Measurements from ENCODE around the gene RXRA. TPM values are rescaled to one million over a fixed set of nuclear protein-coding genes. Genes with fewer than 3 reads are reported as not detected.
"Not testable (repeated sequence)": the region's sequence is repeated elsewhere in the genome, so short reads cannot be mapped to it uniquely, and the experiment has no call there.

Gene RXRA
- total RNA-seq, 4 donors from 2014 or later: 53.3 to 87.8 (median 69.6) TPM

DNA sequence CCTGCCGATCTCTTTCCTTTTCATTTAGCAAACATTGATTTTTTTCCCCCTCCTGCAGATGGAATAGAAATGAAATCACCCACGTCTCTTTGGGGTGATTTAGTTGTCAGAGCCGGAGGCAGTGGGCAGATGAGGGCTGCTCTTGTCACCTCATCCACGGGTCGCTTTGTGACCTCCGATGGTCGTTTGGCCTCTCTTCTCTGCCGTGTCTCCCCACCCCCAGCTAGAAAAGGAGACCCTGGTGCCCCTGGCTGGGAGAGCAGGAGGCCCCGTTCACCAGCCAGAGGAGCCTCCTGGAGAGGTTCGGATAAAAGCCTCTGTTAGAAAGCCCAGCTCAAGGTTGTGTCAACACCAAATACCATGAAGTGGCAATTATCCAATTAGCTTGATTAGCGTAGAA lies 21.6 kb upstream of the RXRA start:
- ATAC-seq (ENCODE audit: low FRiP score) (no peak), DNase-seq (ENCODE audit: low spot score) (no peak)
- TF ChIP-seq CTCF (IDR thresholded peaks at IDR 0.05): no peak

GRCh38 chr9:134305533-134305932 lies 20.7 kb upstream of the RXRA start:
- no peak for TF ChIP-seq CTCF (IDR thresholded peaks at IDR 0.05)
- DNase-seq (ENCODE audit: low spot score) (no peak), ATAC-seq (ENCODE audit: low FRiP score) (no peak)

DNA sequence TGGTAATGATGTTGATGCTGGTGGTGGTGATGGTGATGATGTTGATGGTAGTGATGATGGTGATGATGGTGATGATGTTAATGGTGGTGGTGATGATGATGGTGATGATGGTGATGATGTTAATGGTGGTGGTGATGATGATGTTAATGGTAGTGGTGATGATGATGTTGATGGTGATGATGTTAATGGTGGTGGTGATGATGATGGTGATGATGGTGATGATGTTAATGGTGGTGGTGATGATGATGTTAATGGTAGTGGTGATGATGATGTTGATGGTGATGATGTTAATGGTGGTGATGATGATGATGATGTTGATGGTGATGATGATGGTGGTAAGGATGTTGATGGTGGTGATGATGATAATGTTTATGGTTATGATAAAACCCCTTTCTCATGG lies 20.2 kb upstream of the RXRA start:
- not testable (repeated sequence) for ATAC-seq (ENCODE audit: low FRiP score)

GRCh38 chr9:134306636-134307600 lies 19.3 kb upstream of the RXRA start:
- no peak for DNase-seq (ENCODE audit: low spot score)
- no peak for TF ChIP-seq CTCF (IDR thresholded peaks at IDR 0.05)
- no peak for ATAC-seq (ENCODE audit: low FRiP score)

More for the DNA sequence above, 20.2 kb upstream of the RXRA start:
- not testable (repeated sequence) for DNase-seq (ENCODE audit: low spot score)

GRCh38 chr9:134307674-134308638 lies 18.3 kb upstream of the RXRA start:
- ATAC-seq (ENCODE audit: low FRiP score) (no peak), DNase-seq (ENCODE audit: low spot score) (no peak)
- TF ChIP-seq CTCF (IDR thresholded peaks at IDR 0.05): no peak

GRCh38 chr9:134308639-134309220 lies 17.5 kb upstream of the RXRA start:
- not testable (repeated sequence) for DNase-seq (ENCODE audit: low spot score); ATAC-seq (ENCODE audit: low FRiP score)

GRCh38 chr9:134313470-134313869 lies 12.8 kb upstream of the RXRA start:
- no peak for DNase-seq (ENCODE audit: low spot score)

More at GRCh38 chr9:134313470-134313869, 12.8 kb upstream of the RXRA start:
- ATAC-seq (ENCODE audit: low FRiP score): no peak
- no peak for TF ChIP-seq CTCF (IDR thresholded peaks at IDR 0.05)
